ENCODE measurements around the gene UNC5A.

The UNC5A gene

GRCh38 chr5:176881816-176882566 is 71.6 kb downstream of the UNC5A start:
- no peak for DNase-seq

GRCh38 chr5:176882567-176882903 is 72.2 kb downstream of the UNC5A start:
- no peak for DNase-seq

GRCh38 chr5:176883700-176884570 is 73.6 kb downstream of the UNC5A start:
- no peak for DNase-seq

- DNase-seq = no peak
Measured at GRCh38 chr5:176884571-176884890, 74.2 kb downstream of the UNC5A start.

- no peak for DNase-seq
Measured at GRCh38 chr5:176886336-176887251, 76.2 kb downstream of the UNC5A start.

- DNase-seq = no peak
Measured at GRCh38 chr5:176887252-176887849, 77.0 kb downstream of the UNC5A start.

GRCh38 chr5:176888016-176888864 is 77.9 kb downstream of the UNC5A start:
- no peak for DNase-seq

GRCh38 chr5:176888865-176889165 is 78.5 kb downstream of the UNC5A start:
- no peak for DNase-seq

- DNase-seq = no peak
Measured at GRCh38 chr5:176889321-176890280, 79.2 kb downstream of the UNC5A start.

- no peak for DNase-seq
Measured at GRCh38 chr5:176890455-176891330, 80.3 kb downstream of the UNC5A start.

GRCh38 chr5:176891331-176891958 is 81.1 kb downstream of the UNC5A start:
- DNase-seq = no peak

- no peak for DNase-seq
Measured at GRCh38 chr5:176892663-176893062, 82.3 kb downstream of the UNC5A start.

GRCh38 chr5:176894298-176894697 is 83.9 kb downstream of the UNC5A start:
- DNase-seq = no peak

GRCh38 chr5:176895831-176896230 is 85.5 kb downstream of the UNC5A start:
- no peak for DNase-seq

- DNase-seq = no peak
Measured at GRCh38 chr5:176897263-176897662, 86.9 kb downstream of the UNC5A start.

GRCh38 chr5:176899296-176899891 is 89.0 kb downstream of the UNC5A start, which contains the start of gene HK3:
HK3 (minus strand) TSS chr5:176899346; CDS start chr5:176896159, 3,187 bp downstream.
- no peak for DNase-seq

GRCh38 chr5:176899946-176900779 is 89.8 kb downstream of the UNC5A start:
- DNase-seq = no peak

GRCh38 chr5:176900780-176901204 is 90.4 kb downstream of the UNC5A start:
- DNase-seq = no peak

All from activated CD4-positive, alpha-beta T cell treated with anti-CD3 and anti-CD28 coated beads, Interleukin-2, amount 50 U/mL, for 4 hours (primary cell).